Tibial artery (tissue), 4 donors: Measurements from ENCODE around the gene MAU2.

Source experiments
- DNase-seq, 2 donors: peaks; one replicate each; pipeline ENCODE4 v3.0.0-alpha.2; 2019
- H3K27ac ChIP-seq, 2 donors: fragments of 200-600 bp; sonication (generic) in 1 of 2; 1 replicate in 1 of 2; 2 replicates in 1 of 2; pipeline ENCODE4 v1.5.1; 2018 to 2019; ENCODE audit warnings: mild to moderate bottlenecking in 1 of 2
- H3K27me3 ChIP-seq, 2 donors: fragments of 200-600 bp; sonication (generic) in 1 of 2; one replicate each; pipeline versions ENCODE4 v1.5.1 to v1.6.0; 2016 to 2019
- H3K36me3 ChIP-seq, 3 donors: fragments of 200-600 bp; sonication (generic) in 2 of 3; one replicate each; pipeline ENCODE4 v1.5.1; 2016 to 2019; ENCODE audit warnings: mild to moderate bottlenecking in 2 of 3
- H3K4me1 ChIP-seq, 4 donors: fragments of 200-600 bp; sonication (generic) in 2 of 4; 1 replicate in 3 of 4; 2 replicates in 1 of 4; pipeline ENCODE4 v1.5.1; 2016 to 2019
- H3K4me3 ChIP-seq, 2 donors: fragments of 200-600 bp; sonication (generic) in 1 of 2; 1 replicate in 1 of 2; 2 replicates in 1 of 2; pipeline ENCODE4 v1.5.1; 2018 to 2019; ENCODE audit warnings: mild to moderate bottlenecking in 2 of 2
- H3K9me3 ChIP-seq, 3 donors: fragments of 200-600 bp; sonication (generic) in 1 of 3; one replicate each; pipeline ENCODE4 v1.5.1; 2016 to 2019
- CTCF ChIP-seq, 2 experiments: fragments of 200-600 bp in 1 of 2; fragments of 450-650 bp in 1 of 2; IDR thresholded peaks; one replicate each; pipeline ENCODE4 v1.5.1; 2017 to 2019; ENCODE audit warnings: antibody characterized with exemption in 2 of 2, mild to moderate bottlenecking in 1 of 2, moderate library complexity in 1 of 2
- intact Hi-C: fragments of 100-400 bp; cut with DNase I; formaldehyde crosslinking; loops from one replicate; pipeline ENCODE4 v1.15.0; 2023; ENCODE audit warnings: low total_unique reads

MAU2 gene

GRCh38 chr19:19320361-19321140 is at the start of gene MAU2, which contains the start of gene SUGP1:
TSS of gene MAU2 (plus strand) at chr19:19320829. CDS start at chr19:19320860, 31 bp downstream.
TSS of gene SUGP1 (minus strand) at chr19:19320509. CDS start at chr19:19320496, 13 bp downstream.
- Histone ChIP-seq H3K4me3 (peak within 1 kb of the TSS; percentile 94 to 98), H3K4me1 (peaks cover 0 to 45% (median 30%) of the 10 kb centered on the region in 4 donors), H3K27me3 (no peaks in the 10 kb centered on the region), H3K36me3 (peaks cover 17 to 38% (median 26%) of the 10 kb centered on the region in 3 donors), H3K9me3 (no peaks in the 10 kb centered on the region), H3K27ac (peak within 1 kb of the TSS; percentile 92 to 99)
- peak; percentile 87 to 92 for DNase-seq
- peak; percentile 44 to 49 for TF ChIP-seq CTCF (IDR thresholded peaks at IDR 0.05)
- intact Hi-C loops, result no loop called here

- H3K27me3 ChIP-seq, result peaks cover 0 to 10% of the 10 kb centered on the region in 2 donors
- TF ChIP-seq CTCF (IDR thresholded peaks at IDR 0.05), result no peak
- peaks cover 16 to 25% (median 18%) of the 10 kb centered on the region in 3 donors for H3K36me3 ChIP-seq
- peaks cover 0 to 13% (median 9%) of the 10 kb centered on the region in 4 donors for H3K4me1 ChIP-seq
- H3K27ac ChIP-seq, result no peak overlapping the region
- no peaks in the 10 kb centered on the region for H3K9me3 ChIP-seq
- H3K4me3 ChIP-seq, result no peak overlapping the region
- intact Hi-C loops, result no loop called here
- no peak for DNase-seq
These were observed 48.6 kb upstream of the MAU2 start for GRCh38 chr19:19271828-19272599.

GRCh38 chr19:19274146-19274545 is 46.5 kb upstream of the MAU2 start:
- H3K36me3 ChIP-seq, result peaks cover 36 to 46% (median 40%) of the 10 kb centered on the region in 3 donors
- no peaks in the 10 kb centered on the region for H3K9me3 ChIP-seq
- no peak overlapping the region for H3K4me3 ChIP-seq
- TF ChIP-seq CTCF (IDR thresholded peaks at IDR 0.05), result no peak
- intact Hi-C loops, result no loop called here
- peaks cover 0 to 10% of the 10 kb centered on the region in 2 donors for H3K27me3 ChIP-seq
- peaks cover 0 to 13% (median 9%) of the 10 kb centered on the region in 4 donors for H3K4me1 ChIP-seq
- DNase-seq, result no peak
- no peak overlapping the region for H3K27ac ChIP-seq

- Histone ChIP-seq H3K27ac (no peak overlapping the region), H3K27me3 (peaks cover 0 to 10% of the 10 kb centered on the region in 2 donors), H3K4me3 (no peak overlapping the region), H3K36me3 (peaks cover 44 to 54% (median 48%) of the 10 kb centered on the region in 3 donors), H3K9me3 (no peaks in the 10 kb centered on the region), H3K4me1 (peaks cover 0 to 13% (median 9%) of the 10 kb centered on the region in 4 donors)
- no peak for DNase-seq
- intact Hi-C loops, result no loop called here
- no peak for TF ChIP-seq CTCF (IDR thresholded peaks at IDR 0.05)
These were observed 45.7 kb upstream of the MAU2 start for GRCh38 chr19:19274716-19275565.

- no peak for TF ChIP-seq CTCF (IDR thresholded peaks at IDR 0.05)
- Histone ChIP-seq H3K27ac (no peak overlapping the region), H3K4me3 (no peak overlapping the region), H3K4me1 (peaks cover 0 to 13% (median 9%) of the 10 kb centered on the region in 4 donors), H3K27me3 (peaks cover 0 to 10% of the 10 kb centered on the region in 2 donors), H3K9me3 (no peaks in the 10 kb centered on the region), H3K36me3 (peaks cover 54 to 68% (median 62%) of the 10 kb centered on the region in 3 donors)
- DNase-seq, result no peak
- intact Hi-C loops, result no loop called here
These were observed 44.2 kb upstream of the MAU2 start for GRCh38 chr19:19276386-19276785.
